Erythroblast (primary cell): ENCODE data around the gene MCCC2.

ENCODE experiments used
- GATA1 ChIP-seq: IDR thresholded peaks from 2 replicates; pipeline ENCODE4 v1.6.1; 2011; ENCODE audit warnings: low read depth, mild to moderate bottlenecking, control low read depth, low read length, moderate library complexity
- POLR2A ChIP-seq: IDR thresholded peaks from 2 replicates; pipeline ENCODE4 v1.6.1; 2011; ENCODE audit warnings: mild to moderate bottlenecking, low read length

DNA sequence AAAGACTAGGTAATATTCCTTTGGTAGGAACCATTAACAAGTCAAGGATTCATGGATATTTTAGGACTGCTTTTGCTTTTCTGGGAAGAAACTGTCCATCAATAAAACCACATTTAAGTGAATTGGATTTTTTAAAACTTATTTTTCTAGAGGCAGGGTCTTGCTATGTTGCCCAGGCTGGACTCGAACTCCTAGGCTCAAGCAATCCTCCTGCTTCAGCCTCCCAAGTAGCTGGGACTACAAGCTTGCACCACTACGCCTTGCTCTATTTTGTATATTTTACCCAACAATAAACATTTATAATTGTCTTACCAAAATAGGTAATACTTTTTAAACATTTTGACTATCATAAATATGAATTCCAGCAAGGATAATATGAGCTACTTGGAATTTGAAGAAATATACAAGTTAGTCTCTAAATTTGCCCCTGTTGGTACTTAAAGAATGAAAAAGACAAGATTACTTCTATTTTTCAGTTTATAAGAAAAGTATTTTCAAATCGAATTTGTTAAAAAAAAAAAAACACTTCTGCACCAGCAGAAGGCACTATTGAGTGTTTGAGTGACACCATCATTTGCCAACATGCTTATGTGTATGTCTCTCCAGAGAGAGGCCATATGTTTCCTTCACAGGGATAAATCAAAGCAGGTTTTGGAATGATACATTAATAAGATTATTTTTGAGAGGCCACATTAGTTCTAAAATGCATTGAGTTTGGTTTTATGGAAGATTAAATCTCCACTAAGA lies 71.9 kb downstream of the MCCC2 start:
- TF ChIP-seq POLR2A, result no peak
- TF ChIP-seq GATA1, result no peak
